Measurements from ENCODE around the gene CNKSR3.

GRCh38 chr6:154478021-154478700, 32.3 kb downstream of the CNKSR3 start:
- TF ChIP-seq CTCF (IDR thresholded peaks at IDR 0.05; ENCODE audit: insufficient read depth, low read length) (no peak), POLR2AphosphoS5 (IDR thresholded peaks at IDR 0.05; ENCODE audit: low read depth) (no peak)
- TF ChIP-seq, protein P1, sequence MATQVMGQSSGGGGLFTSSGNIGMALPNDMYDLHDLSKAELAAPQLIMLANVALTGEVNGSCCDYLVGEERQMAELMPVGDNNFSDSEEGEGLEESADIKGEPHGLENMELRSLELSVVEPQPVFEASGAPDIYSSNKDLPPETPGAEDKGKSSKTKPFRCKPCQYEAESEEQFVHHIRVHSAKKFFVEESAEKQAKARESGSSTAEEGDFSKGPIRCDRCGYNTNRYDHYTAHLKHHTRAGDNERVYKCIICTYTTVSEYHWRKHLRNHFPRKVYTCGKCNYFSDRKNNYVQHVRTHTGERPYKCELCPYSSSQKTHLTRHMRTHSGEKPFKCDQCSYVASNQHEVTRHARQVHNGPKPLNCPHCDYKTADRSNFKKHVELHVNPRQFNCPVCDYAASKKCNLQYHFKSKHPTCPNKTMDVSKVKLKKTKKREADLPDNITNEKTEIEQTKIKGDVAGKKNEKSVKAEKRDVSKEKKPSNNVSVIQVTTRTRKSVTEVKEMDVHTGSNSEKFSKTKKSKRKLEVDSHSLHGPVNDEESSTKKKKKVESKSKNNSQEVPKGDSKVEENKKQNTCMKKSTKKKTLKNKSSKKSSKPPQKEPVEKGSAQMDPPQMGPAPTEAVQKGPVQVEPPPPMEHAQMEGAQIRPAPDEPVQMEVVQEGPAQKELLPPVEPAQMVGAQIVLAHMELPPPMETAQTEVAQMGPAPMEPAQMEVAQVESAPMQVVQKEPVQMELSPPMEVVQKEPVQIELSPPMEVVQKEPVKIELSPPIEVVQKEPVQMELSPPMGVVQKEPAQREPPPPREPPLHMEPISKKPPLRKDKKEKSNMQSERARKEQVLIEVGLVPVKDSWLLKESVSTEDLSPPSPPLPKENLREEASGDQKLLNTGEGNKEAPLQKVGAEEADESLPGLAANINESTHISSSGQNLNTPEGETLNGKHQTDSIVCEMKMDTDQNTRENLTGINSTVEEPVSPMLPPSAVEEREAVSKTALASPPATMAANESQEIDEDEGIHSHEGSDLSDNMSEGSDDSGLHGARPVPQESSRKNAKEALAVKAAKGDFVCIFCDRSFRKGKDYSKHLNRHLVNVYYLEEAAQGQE (IDR thresholded peaks at IDR 0.05; ENCODE audit: insufficient replicate concordance, low read depth), result no peak

Measured in HL-60 (cell line).